Fibroblast of skin of left biceps (primary cell): Measurements from ENCODE around the gene GARIN1A.
"Not testable (repeated sequence)": the region's sequence is repeated elsewhere in the genome, so short reads cannot be mapped to it uniquely, and the experiment has no call there.

Experiments
- DNase-seq, 2 experiments: peaks; one replicate each; pipeline ENCODE4 v3.0.0-alpha.2; 2013; ENCODE audit warnings: low read depth in 2 of 2

Gene GARIN1A

GRCh38 chr7:128671992-128672391, at the start of gene GARIN1A:
TSS of gene GARIN1A (plus strand) at chr7:128672292. CDS start at chr7:128672398, 106 bp downstream.
- no peak for DNase-seq

DNA sequence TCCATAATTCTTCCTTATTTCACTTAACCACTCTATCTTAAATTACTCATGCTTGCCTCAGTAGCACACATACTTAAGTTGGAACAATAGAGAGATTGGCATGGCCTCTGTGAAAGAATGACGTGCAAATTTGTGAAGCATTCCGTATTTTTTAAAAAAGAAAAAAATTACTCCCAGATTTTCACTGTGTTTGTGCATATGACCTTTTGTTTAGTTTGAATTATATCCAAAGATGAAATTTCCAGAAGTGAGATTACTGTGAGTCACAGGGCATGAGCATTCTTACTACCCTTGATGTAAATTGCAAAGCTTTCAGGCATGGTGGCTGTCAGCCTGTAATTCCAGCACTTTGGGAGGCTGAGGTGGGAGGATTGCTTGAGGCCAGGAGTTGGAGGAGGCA, 45.0 kb upstream of the GARIN1A start:
- DNase-seq = not testable (repeated sequence)

GRCh38 chr7:128633915-128634314, 38.2 kb upstream of the GARIN1A start:
- DNase-seq = not testable (repeated sequence)

- not testable (repeated sequence) for DNase-seq
Observed at GRCh38 chr7:128645206-128645605, 26.9 kb upstream of the GARIN1A start.

GRCh38 chr7:128645844-128646243, 26.2 kb upstream of the GARIN1A start:
- not testable (repeated sequence) for DNase-seq

- not testable (repeated sequence) for DNase-seq
Observed at GRCh38 chr7:128646877-128647276, 25.2 kb upstream of the GARIN1A start.

- DNase-seq = not testable (repeated sequence)
Observed at GRCh38 chr7:128651096-128651495, 21.0 kb upstream of the GARIN1A start.

DNA sequence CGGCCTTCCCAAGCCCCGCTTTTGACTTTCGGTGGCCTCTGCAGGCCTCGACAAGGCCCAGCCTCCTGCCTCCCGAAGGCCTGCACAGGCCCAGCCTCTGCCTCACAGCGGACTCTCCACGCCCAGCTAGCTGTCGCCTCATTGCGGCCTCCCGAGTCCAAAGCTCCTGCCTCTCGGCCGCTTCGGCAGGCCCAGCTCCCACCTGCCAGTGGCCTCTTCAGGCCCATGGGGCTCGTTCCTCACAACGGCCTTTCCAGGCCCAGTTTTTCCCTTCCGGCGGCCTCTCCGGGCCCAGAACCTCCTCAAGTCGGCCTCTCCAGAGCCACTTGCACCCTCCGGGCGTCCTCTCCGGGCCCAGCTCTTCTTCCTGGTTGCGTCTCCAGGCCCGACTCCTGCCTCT, 19.5 kb upstream of the GARIN1A start:
- DNase-seq = not testable (repeated sequence)

GRCh38 chr7:128653197-128653596, 18.9 kb upstream of the GARIN1A start:
- DNase-seq = not testable (repeated sequence)

- not testable (repeated sequence) for DNase-seq
Observed at GRCh38 chr7:128654080-128654479, 18.0 kb upstream of the GARIN1A start.

DNA sequence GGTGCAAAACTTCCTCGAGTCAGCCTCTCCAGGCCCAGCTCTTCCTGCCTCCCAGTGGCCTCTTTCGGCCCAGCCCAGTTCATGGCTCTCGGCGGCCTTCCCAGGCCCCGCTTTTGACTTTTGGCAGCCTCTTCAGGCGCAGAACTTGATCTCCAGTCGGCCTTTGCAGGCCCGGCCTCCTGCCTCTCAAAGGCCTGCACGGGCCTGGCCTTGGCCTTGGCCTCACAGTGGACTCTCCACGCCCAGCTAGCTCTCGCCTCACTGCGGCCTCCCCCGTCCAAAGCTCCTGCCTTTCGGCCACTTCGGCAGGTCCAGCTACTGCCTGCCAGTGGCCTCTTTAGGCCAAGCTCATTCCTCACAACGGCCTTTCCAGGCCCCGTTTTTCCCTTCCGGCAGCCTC, 17.6 kb upstream of the GARIN1A start:
- not testable (repeated sequence) for DNase-seq

GRCh38 chr7:128658428-128658827, 13.7 kb upstream of the GARIN1A start:
- not testable (repeated sequence) for DNase-seq

DNA sequence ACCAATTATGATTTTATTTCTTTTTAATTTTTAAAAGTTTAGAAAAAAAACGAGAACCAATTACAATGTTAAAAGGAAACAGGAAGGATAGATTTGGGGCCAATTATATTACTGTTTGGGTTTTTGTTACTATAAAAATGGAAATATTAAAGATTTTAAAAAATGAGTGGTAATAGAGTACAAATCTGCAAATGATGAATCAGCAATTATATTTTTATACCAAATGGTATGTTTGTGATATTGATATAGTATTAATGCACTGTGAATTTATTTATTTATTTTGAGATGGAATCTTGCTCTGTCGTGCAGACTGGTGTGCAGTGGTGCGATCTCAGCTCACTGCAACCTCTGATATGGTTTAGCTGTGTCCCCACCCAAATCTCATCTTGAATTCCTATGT, 11.5 kb upstream of the GARIN1A start:
- no peak for DNase-seq

DNA sequence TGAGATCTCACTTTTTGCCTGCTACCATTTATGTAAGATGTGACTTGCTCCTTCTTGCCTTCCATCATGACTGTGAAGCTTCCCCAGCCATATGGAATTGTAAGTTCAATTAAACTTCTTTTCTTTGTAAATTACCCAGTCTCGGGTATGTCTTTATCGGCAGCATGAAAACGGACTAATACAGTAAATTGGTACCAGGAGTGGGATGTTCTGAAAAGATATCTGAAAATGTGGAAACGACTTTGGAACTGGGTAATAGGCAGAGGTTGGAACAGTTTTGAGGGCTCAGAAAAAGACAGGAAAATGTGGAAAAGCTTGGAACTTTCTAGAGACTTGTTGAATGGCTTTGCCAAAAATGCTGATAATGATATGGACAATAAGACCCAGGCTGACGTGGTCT, 10.6 kb upstream of the GARIN1A start:
- DNase-seq = no peak

GRCh38 chr7:128662091-128662490, 10.0 kb upstream of the GARIN1A start:
- DNase-seq = no peak

- DNase-seq = not testable (repeated sequence)
Observed at GRCh38 chr7:128663223-128663622, 8.9 kb upstream of the GARIN1A start.

DNA sequence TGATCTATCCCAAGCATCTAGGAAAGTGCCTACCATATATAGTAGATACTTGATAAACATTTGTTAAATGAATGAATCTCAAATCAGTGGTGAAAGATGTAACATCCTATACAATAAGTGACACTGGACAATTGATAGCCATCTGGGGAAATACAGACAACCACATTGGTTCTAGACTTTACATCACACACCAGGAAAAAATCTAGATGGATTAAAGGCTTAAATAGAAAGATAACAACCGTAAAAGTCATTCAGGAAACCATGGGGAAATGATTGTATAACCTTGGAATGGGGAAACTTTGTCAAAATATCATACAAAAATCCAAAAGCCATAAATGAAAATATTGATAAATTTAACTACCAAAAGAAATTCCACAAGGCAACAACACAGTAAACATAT, 7.0 kb upstream of the GARIN1A start:
- no peak for DNase-seq

DNA sequence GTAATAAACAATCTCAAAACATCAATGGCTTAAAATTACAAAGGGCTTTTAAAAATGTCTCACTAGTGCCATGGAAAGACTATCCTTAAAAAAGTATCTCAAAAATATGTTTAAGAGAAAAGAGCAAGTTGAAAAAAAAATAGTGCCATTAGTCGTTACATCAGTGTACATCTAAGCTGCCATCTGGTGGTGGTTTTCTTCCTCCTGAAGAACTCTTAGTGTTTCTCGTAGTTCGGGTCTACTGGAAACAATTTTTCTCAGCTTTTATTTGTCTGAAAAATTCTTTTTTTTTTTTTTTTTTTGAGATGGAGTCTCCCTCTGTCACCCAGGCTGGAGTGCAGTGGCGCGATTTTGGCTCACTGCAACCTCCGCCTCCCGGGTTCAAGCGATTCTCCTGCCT, 5.9 kb upstream of the GARIN1A start:
- DNase-seq = no peak

- no peak for DNase-seq
Observed at GRCh38 chr7:128672927-128673517, 930 bp downstream of the GARIN1A start.

DNA sequence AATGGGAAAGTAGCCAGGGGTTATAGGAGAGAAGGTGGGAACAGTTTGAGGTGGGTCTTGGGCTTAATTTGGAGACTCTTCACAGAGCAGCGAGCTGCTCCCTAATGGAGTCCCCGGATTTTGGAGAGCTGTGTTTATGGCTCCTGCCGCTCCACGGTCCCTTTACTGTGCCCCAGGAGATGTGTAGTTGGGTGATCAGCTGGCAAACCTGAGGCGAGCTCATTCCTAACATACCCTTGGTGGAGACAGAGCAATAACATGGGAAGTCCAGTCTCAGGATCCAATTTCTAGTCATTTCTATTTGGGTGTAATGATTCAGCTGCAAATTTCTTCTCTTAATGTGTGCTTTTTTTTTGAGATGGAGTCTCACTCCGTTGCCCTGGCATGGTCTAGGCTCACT, 1.5 kb downstream of the GARIN1A start:
- DNase-seq = no peak

DNA sequence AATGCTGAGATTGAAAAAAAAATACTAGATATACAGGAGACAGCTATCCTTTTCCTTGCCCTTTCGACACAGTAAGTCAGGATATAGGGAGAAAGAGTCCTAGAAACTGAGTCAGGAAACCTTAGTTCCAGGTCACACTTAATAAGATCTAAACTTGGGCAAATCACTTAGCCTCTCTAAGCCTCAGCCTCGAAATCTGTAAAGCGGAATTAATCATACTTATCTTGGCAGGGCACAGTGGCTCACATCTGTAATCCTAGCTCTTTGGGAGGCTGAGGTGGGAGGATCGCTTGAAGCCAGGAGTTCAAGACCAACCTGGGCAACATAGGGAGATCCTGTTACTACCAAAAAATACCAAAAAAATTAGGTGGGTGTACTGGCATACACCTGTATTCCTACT, 4.6 kb downstream of the GARIN1A start:
- DNase-seq = no peak

DNA sequence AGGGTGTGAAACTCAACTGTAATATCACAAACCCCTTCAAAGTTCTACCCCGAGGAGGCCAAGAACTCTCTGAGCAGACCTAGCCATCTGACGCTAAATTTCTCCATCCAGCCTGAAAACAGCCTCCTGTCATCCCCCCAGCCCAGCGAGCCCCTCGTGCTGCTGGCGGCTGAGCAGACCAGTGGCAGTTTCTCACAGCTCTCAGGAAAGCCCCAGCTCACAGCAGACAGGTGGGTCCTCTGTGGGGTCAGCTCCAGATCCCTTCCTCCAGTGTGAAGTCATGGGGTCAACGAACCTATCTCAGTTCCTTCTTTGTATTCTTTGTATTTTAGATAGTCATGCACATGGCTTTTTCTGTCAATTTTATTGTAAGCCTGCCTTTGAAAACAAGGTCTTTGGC, 7.8 kb downstream of the GARIN1A start:
- DNase-seq = no peak

DNA sequence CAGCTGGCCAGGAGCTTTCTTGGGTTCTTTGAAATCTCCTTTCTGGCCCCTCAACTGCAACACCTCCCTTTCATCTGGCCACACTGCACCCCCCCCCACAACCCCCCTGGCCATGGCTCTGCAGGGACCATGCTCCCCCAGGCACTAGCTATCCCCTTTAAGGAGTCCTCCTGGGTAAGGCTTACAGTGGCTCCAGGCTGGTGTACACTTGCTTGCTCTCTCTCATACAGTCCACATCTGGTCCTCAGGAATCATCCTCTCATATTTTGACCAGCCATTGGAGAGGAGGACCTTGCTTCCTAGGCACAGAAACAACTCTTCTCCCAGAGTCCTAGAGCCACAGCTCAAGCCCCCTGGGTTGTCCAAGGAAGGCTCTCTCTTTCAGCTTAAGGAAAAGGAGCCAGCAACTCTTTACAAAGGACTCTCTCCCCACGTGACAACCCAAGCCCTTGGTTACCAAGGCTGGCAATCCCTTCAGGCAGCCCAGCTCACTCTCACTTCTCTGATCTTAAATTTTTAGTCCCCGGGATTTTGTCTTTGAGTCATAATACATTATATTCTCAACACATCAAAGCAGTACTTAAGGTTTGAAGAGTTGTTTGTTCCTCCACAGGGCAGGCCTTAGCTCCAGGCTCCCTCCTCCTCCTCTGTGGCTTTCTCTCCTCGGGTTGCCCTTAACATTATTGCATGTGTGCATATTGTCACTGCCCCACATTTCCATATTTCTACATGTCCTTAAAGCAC, 9.9 kb downstream of the GARIN1A start:
- no peak for DNase-seq
